Vagina (tissue), 2 donors: ENCODE measurements around the gene ACYP1. TPM values are rescaled to one million over a fixed set of nuclear protein-coding genes. Genes with fewer than 3 reads are reported as not detected.

Experiments
- DNase-seq, 2 donors: peaks; one replicate each; pipeline ENCODE4 v3.0.0-alpha.2; 2017; ENCODE audit errors: extremely low spot score in 2 of 2
- H3K27ac ChIP-seq: fragments of 200-600 bp; sonication (generic); one replicate; pipeline ENCODE4 v1.5.1; 2019
- H3K27me3 ChIP-seq: fragments of 200-600 bp; sonication (generic); one replicate; pipeline ENCODE4 v1.5.1; 2019
- H3K36me3 ChIP-seq, 2 donors: fragments of 200-600 bp; sonication (generic); one replicate each; pipeline ENCODE4 v1.5.1; 2017 to 2019
- H3K4me1 ChIP-seq: fragments of 200-600 bp; sonication (generic); one replicate; pipeline ENCODE4 v1.5.1; 2019
- H3K4me3 ChIP-seq, 2 donors: fragments of 200-600 bp; sonication (generic); 1 replicate in 1 of 2; 2 replicates in 1 of 2; pipeline ENCODE4 v1.5.1; 2016 to 2019
- H3K9me3 ChIP-seq: fragments of 200-600 bp; sonication (generic); one replicate; pipeline ENCODE4 v1.5.1; 2019
- CTCF ChIP-seq, 3 experiments: fragments of 450-650 bp in 2 of 3; fragments of 200-600 bp in 1 of 3; sonication (generic) in 1 of 3; IDR thresholded peaks; one replicate each; pipeline ENCODE4 v1.5.1; 2017 to 2019; ENCODE audit warnings: antibody characterized with exemption in 3 of 3, mild to moderate bottlenecking in 2 of 3, moderate library complexity in 2 of 3
- POLR2A ChIP-seq, 2 donors: fragments of 450-650 bp; IDR thresholded peaks; one replicate each; pipeline ENCODE4 v1.6.1; 2017; ENCODE audit warnings: antibody characterized with exemption in 2 of 2, mild to moderate bottlenecking in 2 of 2, moderate library complexity in 2 of 2
- POLR2AphosphoS5 ChIP-seq, 2 donors: sonication (generic); formaldehyde crosslinking; IDR thresholded peaks; one replicate each; pipeline ENCODE4 v1.9.0; 2017; ENCODE audit warnings: antibody characterized with exemption in 2 of 2, mild to moderate bottlenecking in 2 of 2, low read depth in 1 of 2; ENCODE audit not compliant: insufficient read depth in 1 of 2
- intact Hi-C: fragments of 100-400 bp; cut with DNase I; formaldehyde crosslinking; loops from one replicate; pipeline ENCODE4 v1.15.1; 2023
- total RNA-seq: library from RNA; depleted of rRNA; stranded (reverse); fragments of >200 nt; gene quantifications from one replicate; pipeline ENCODE4 v1.2.3, GENCODE V29; 2016

The ACYP1 gene
- total RNA-seq, 1 donor from 2014 or later, result 32.4 TPM

DNA sequence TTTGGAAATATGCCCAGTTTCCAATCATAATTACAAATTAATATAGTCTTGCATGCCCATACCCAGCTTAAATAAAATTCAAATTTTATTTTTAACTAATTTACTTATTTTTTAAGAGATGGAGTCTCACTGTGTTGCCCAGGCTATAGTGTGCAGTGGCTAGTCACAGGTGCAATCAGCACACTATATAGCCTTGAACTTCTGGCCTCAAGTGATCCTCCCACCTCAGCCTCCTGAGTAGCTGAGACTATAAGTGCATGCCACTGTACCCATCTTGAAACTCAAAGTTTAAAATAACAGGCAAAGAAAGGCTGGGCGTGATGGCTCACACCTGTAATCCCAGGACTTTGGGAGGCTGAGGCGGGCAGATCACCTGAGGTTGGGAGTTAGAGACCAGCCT is 22.9 kb downstream of the ACYP1 start:
- intact Hi-C loops, result no loop called here
- Histone ChIP-seq H3K27me3 (no peaks in the 10 kb centered on the region), H3K4me1 (peaks cover 18% of the 10 kb centered on the region), H3K9me3 (no peaks in the 10 kb centered on the region), H3K4me3 (no peak overlapping the region), H3K27ac (no peak overlapping the region), H3K36me3 (peaks cover 0 to 28% of the 10 kb centered on the region in 2 donors)
- TF ChIP-seq CTCF (IDR thresholded peaks at IDR 0.05) (no peak), POLR2A (IDR thresholded peaks at IDR 0.05) (no peak), POLR2AphosphoS5 (IDR thresholded peaks at IDR 0.05; ENCODE audit: insufficient read depth in 1 of 2, low read depth in 1 of 2) (no peak)
- DNase-seq, result no peak

DNA sequence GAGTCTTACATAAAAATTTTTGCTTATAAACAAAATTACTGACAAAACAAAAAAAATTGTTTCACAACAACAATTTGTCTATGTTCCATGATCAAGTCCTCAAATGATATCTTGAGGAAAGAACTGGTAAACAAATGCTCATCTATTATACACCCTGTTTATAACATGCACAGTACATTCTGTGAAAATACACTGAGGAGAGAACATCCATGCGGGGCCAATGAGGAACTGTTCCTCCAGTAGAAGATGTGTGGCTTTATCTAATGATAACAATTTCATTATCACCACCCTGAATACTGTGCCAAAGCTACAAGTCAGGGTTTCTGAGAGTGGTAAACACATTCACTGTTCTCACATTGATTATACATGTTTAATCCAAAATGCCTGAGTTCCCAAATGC is 23.3 kb downstream of the ACYP1 start:
- Histone ChIP-seq H3K36me3 (peaks cover 0 to 28% of the 10 kb centered on the region in 2 donors), H3K4me3 (no peak overlapping the region), H3K4me1 (peaks cover 13% of the 10 kb centered on the region), H3K9me3 (no peaks in the 10 kb centered on the region), H3K27ac (no peak overlapping the region), H3K27me3 (no peaks in the 10 kb centered on the region)
- intact Hi-C loops, result no loop called here
- DNase-seq, result no peak
- TF ChIP-seq CTCF (IDR thresholded peaks at IDR 0.05) (no peak), POLR2A (IDR thresholded peaks at IDR 0.05) (no peak), POLR2AphosphoS5 (IDR thresholded peaks at IDR 0.05; ENCODE audit: insufficient read depth in 1 of 2, low read depth in 1 of 2) (no peak)

DNA sequence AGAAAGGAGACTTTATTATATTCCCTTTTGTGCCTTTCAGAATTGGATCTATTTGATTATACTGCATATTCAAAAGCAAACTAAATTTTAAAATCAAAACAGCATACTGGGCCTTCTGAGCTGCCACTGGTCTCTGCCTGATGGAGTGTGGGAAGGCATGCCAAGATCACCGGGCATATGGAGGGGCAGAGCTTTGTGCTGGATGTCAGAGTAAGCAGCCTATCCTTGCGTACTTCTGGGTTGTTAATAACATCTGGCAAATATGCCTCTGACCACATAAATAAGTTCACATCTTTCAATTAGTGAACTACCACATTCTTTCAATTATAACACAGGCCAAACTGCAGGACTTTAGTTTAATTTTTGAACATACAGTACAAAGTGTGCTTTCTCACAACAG is 30.9 kb downstream of the ACYP1 start:
- Histone ChIP-seq H3K9me3 (no peaks in the 10 kb centered on the region), H3K27me3 (no peaks in the 10 kb centered on the region), H3K4me1 (no peaks in the 10 kb centered on the region), H3K36me3 (peaks cover 0 to 19% of the 10 kb centered on the region in 2 donors), H3K4me3 (no peak overlapping the region), H3K27ac (no peak overlapping the region)
- TF ChIP-seq POLR2A (IDR thresholded peaks at IDR 0.05), result no peak
- no peak for TF ChIP-seq CTCF (IDR thresholded peaks at IDR 0.05)
- TF ChIP-seq POLR2AphosphoS5 (IDR thresholded peaks at IDR 0.05; ENCODE audit: insufficient read depth in 1 of 2, low read depth in 1 of 2), result no peak
- DNase-seq, result no peak
- intact Hi-C loops, result loop anchor here (10.0 kb wide), 1 partner anchor 52 kb away; no protein-coding TSS in a partner anchor

DNA sequence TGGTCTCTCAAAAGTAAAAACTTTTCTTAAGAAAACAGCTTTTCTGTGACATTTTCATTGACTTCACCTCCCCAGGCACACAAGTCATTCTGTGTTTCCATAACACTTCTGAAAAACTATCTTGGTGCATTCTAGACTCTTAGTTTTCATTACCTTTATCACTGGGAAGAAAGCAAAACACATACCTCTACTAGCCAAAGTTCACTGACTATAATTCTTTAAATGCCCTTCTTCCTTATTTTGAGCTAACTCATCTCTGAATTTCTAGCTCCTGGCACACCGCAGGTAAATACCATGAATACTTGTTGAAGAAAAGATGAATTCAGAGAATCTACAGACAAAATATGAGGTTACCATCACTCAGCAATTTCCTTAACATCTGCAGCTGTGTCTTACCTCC is 33.7 kb downstream of the ACYP1 start:
- TF ChIP-seq POLR2AphosphoS5 (IDR thresholded peaks at IDR 0.05; ENCODE audit: insufficient read depth in 1 of 2, low read depth in 1 of 2) (no peak), CTCF (IDR thresholded peaks at IDR 0.05) (no peak), POLR2A (IDR thresholded peaks at IDR 0.05) (no peak)
- no peak overlapping the region for H3K4me3 ChIP-seq
- intact Hi-C loops, result loop anchor here (10.0 kb wide), 1 partner anchor 55 kb away; no protein-coding TSS in a partner anchor
- H3K27ac ChIP-seq, result no peak overlapping the region
- no peaks in the 10 kb centered on the region for H3K27me3 ChIP-seq
- H3K4me1 ChIP-seq, result no peaks in the 10 kb centered on the region
- no peaks in the 10 kb centered on the region for H3K9me3 ChIP-seq
- peaks cover 0 to 21% of the 10 kb centered on the region in 2 donors for H3K36me3 ChIP-seq
- no peak for DNase-seq

- DNase-seq, result no peak
- no peaks in the 10 kb centered on the region for H3K4me1 ChIP-seq
- no peak overlapping the region for H3K27ac ChIP-seq
- peaks cover 0 to 17% of the 10 kb centered on the region in 2 donors for H3K36me3 ChIP-seq
- TF ChIP-seq POLR2A (IDR thresholded peaks at IDR 0.05) (no peak), CTCF (IDR thresholded peaks at IDR 0.05) (no peak), POLR2AphosphoS5 (IDR thresholded peaks at IDR 0.05; ENCODE audit: insufficient read depth in 1 of 2, low read depth in 1 of 2) (no peak)
- intact Hi-C loops, result no loop called here
- no peak overlapping the region for H3K4me3 ChIP-seq
- H3K9me3 ChIP-seq, result no peaks in the 10 kb centered on the region
- no peaks in the 10 kb centered on the region for H3K27me3 ChIP-seq
These were observed 37.9 kb downstream of the ACYP1 start for GRCh38 chr14:75025876-75026275.
